Measurements from ENCODE around the gene MRPL23. TPM values are rescaled to one million over a fixed set of nuclear protein-coding genes. Genes with fewer than 3 reads are reported as not detected.

The MRPL23 gene
- total RNA-seq, 2 donors from 2014 or later = 69.9 to 109 TPM

GRCh38 chr11:1942558-1943260 lies 4.4 kb upstream of the MRPL23 start:
- H3K4me1 ChIP-seq (ENCODE audit: control insufficient read depth, insufficient read depth, low read length) = no peaks in the 10 kb centered on the region
- no peaks in the 10 kb centered on the region for H3K27me3 ChIP-seq (ENCODE audit: control insufficient read depth, insufficient read depth, low read length, poor library complexity, severe bottlenecking)
- H3K9me3 Mint-ChIP-seq = no peaks in the 10 kb centered on the region
- no peak overlapping the region for H3K27ac ChIP-seq (ENCODE audit: low read depth, low read length)
- H3K27ac Mint-ChIP-seq = no peak overlapping the region
- no peaks in the 10 kb centered on the region for H3K36me3 ChIP-seq (ENCODE audit: control insufficient read depth, insufficient read depth, low read length)
- no peak overlapping the region for H3K4me3 Mint-ChIP-seq
- no peak overlapping the region for H3K9ac ChIP-seq (ENCODE audit: extremely low read depth, low read length, poor library complexity, severe bottlenecking)
- H3K9me3 ChIP-seq (ENCODE audit: control insufficient read depth, low read length) = no peaks in the 10 kb centered on the region
- H3K27me3 Mint-ChIP-seq (ENCODE audit: insufficient read depth) = no peaks in the 10 kb centered on the region
- no peak for DNase-seq
- no peak overlapping the region for H3K4me3 ChIP-seq (ENCODE audit: low read length)
- WGBS, 2 experiments (ENCODE audit: insufficient coverage in 1 of 2, insufficient read length in 1 of 2) = 94 to 100% methylated on average over 3 to 8 of the region's 10 CpGs
- H3K4me1 Mint-ChIP-seq = no peaks in the 10 kb centered on the region
- H3K36me3 Mint-ChIP-seq (ENCODE audit: low read depth) = no peaks in the 10 kb centered on the region
- TF ChIP-seq, protein P1, sequence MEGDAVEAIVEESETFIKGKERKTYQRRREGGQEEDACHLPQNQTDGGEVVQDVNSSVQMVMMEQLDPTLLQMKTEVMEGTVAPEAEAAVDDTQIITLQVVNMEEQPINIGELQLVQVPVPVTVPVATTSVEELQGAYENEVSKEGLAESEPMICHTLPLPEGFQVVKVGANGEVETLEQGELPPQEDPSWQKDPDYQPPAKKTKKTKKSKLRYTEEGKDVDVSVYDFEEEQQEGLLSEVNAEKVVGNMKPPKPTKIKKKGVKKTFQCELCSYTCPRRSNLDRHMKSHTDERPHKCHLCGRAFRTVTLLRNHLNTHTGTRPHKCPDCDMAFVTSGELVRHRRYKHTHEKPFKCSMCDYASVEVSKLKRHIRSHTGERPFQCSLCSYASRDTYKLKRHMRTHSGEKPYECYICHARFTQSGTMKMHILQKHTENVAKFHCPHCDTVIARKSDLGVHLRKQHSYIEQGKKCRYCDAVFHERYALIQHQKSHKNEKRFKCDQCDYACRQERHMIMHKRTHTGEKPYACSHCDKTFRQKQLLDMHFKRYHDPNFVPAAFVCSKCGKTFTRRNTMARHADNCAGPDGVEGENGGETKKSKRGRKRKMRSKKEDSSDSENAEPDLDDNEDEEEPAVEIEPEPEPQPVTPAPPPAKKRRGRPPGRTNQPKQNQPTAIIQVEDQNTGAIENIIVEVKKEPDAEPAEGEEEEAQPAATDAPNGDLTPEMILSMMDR (conservative IDR thresholded peaks at IDR 0.05) = no peak

- H3K9ac ChIP-seq (ENCODE audit: extremely low read depth, low read length, poor library complexity, severe bottlenecking) = no peak overlapping the region
- no peak for DNase-seq
- no peak overlapping the region for H3K27ac ChIP-seq (ENCODE audit: low read depth, low read length)
- TF ChIP-seq, protein P1 (conservative IDR thresholded peaks at IDR 0.05) = no peak
- H3K9me3 Mint-ChIP-seq = no peaks in the 10 kb centered on the region
- H3K36me3 Mint-ChIP-seq (ENCODE audit: low read depth) = no peaks in the 10 kb centered on the region
- no peaks in the 10 kb centered on the region for H3K4me1 Mint-ChIP-seq
- no peak overlapping the region for H3K27ac Mint-ChIP-seq
- 88% methylated on average over 6 to 15 of the region's 15 CpGs for WGBS, 2 experiments (ENCODE audit: insufficient coverage in 1 of 2, insufficient read length in 1 of 2)
- H3K36me3 ChIP-seq (ENCODE audit: control insufficient read depth, insufficient read depth, low read length) = no peaks in the 10 kb centered on the region
- no peak overlapping the region for H3K4me3 ChIP-seq (ENCODE audit: low read length)
- H3K4me3 Mint-ChIP-seq = no peak overlapping the region
- no peaks in the 10 kb centered on the region for H3K4me1 ChIP-seq (ENCODE audit: control insufficient read depth, insufficient read depth, low read length)
- H3K27me3 ChIP-seq (ENCODE audit: control insufficient read depth, insufficient read depth, low read length, poor library complexity, severe bottlenecking) = no peaks in the 10 kb centered on the region
- H3K27me3 Mint-ChIP-seq (ENCODE audit: insufficient read depth) = no peaks in the 10 kb centered on the region
- no peaks in the 10 kb centered on the region for H3K9me3 ChIP-seq (ENCODE audit: control insufficient read depth, low read length)
These were observed 3.6 kb upstream of the MRPL23 start for GRCh38 chr11:1943576-1943975.

- Mint-ChIP-seq H3K36me3 (ENCODE audit: low read depth) (no peaks in the 10 kb centered on the region), H3K9me3 (no peaks in the 10 kb centered on the region), H3K4me3 (no peak overlapping the region), H3K27ac (no peak overlapping the region), H3K4me1 (no peaks in the 10 kb centered on the region), H3K27me3 (ENCODE audit: insufficient read depth) (no peaks in the 10 kb centered on the region)
- no peak for DNase-seq
- 86 to 93% methylated on average over 9 of the region's 9 CpGs for WGBS, 2 experiments (ENCODE audit: insufficient coverage in 1 of 2, insufficient read length in 1 of 2)
- Histone ChIP-seq H3K4me3 (ENCODE audit: low read length) (no peak overlapping the region), H3K9ac (ENCODE audit: extremely low read depth, low read length, poor library complexity, severe bottlenecking) (no peak overlapping the region), H3K27ac (ENCODE audit: low read depth, low read length) (no peak overlapping the region), H3K9me3 (ENCODE audit: control insufficient read depth, low read length) (no peaks in the 10 kb centered on the region), H3K4me1 (ENCODE audit: control insufficient read depth, insufficient read depth, low read length) (no peaks in the 10 kb centered on the region), H3K27me3 (ENCODE audit: control insufficient read depth, insufficient read depth, low read length, poor library complexity, severe bottlenecking) (no peaks in the 10 kb centered on the region), H3K36me3 (ENCODE audit: control insufficient read depth, insufficient read depth, low read length) (no peaks in the 10 kb centered on the region)
- TF ChIP-seq, protein P1 (conservative IDR thresholded peaks at IDR 0.05) = no peak
These were observed 3.2 kb upstream of the MRPL23 start for GRCh38 chr11:1943977-1944376.
